ENCODE data around the gene TTN. TPM values are rescaled to one million over a fixed set of nuclear protein-coding genes. Genes with fewer than 3 reads are reported as not detected.

TTN gene
- total RNA-seq, 1 donor from 2014 or later, result 1.3 TPM

- Histone ChIP-seq H4K20me1 (ENCODE audit: low read depth) (no peaks in the 10 kb centered on the region), H3K9me3 (ENCODE audit: low read depth) (no peaks in the 10 kb centered on the region), H3K79me2 (ENCODE audit: low read depth) (no peaks in the 10 kb centered on the region), H2AFZ (replicated peaks) (no peak overlapping the region), H3K4me2 (no peak overlapping the region), H3K4me1 (no peaks in the 10 kb centered on the region), H3K4me3 (no peak overlapping the region), H3F3A (ENCODE audit: low read depth) (no peaks in the 10 kb centered on the region), H3K27me3 (no peaks in the 10 kb centered on the region), H3K9ac (no peak overlapping the region), H3K27ac (no peak overlapping the region), H3K36me3 (no peaks in the 10 kb centered on the region)
- DNase-seq (ENCODE audit: low spot score), result no peak
- Mint-ChIP-seq H3K4me3 (no peak overlapping the region), H3K36me3 (no peaks in the 10 kb centered on the region), H3K4me1 (no peaks in the 10 kb centered on the region), H3K27ac (no peak overlapping the region), H3K27me3 (ENCODE audit: insufficient read depth, low read depth) (peaks cover 2% of the 10 kb centered on the region), H3K9me3 (no peaks in the 10 kb centered on the region)
- TF ChIP-seq CTCF (IDR thresholded peaks at IDR 0.05) (no peak), EZH2 (IDR thresholded peaks at IDR 0.05) (no peak), EZH2phosphoT487 (IDR thresholded peaks at IDR 0.05) (no peak)
These were observed 25.0 kb downstream of the TTN start for GRCh38 chr2:178782236-178782635.

DNA sequence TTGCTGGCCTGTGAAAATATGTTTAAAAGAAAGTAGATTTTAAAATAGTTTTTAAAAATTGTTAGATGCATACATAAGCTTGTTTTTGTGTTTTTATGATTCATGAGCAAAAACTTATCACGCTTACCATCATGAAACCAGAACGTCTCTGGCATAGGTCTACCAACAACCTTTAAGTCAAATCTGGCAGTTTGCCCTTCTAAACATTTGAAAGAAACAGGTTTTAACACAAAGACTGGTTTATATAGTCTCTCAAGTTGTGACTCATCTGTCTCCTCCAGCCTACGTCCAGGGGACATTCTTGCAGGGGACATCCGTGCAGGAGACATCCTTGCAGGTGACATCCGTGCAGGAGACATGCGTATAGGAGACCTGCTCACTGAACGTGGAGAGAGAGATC is 29.6 kb downstream of the TTN start:
- H3K4me1 Mint-ChIP-seq, result no peaks in the 10 kb centered on the region
- no peaks in the 10 kb centered on the region for H3K9me3 Mint-ChIP-seq
- no peak overlapping the region for H3K9ac ChIP-seq
- H4K20me1 ChIP-seq (ENCODE audit: low read depth), result no peaks in the 10 kb centered on the region
- H3K4me1 ChIP-seq, result no peaks in the 10 kb centered on the region
- H3K27ac ChIP-seq, result no peak overlapping the region
- H3K4me3 Mint-ChIP-seq, result no peak overlapping the region
- H3K4me2 ChIP-seq, result no peak overlapping the region
- no peak for DNase-seq (ENCODE audit: low spot score)
- no peaks in the 10 kb centered on the region for H3K9me3 ChIP-seq (ENCODE audit: low read depth)
- H2AFZ ChIP-seq (replicated peaks), result no peak overlapping the region
- H3F3A ChIP-seq (ENCODE audit: low read depth), result no peaks in the 10 kb centered on the region
- no peak overlapping the region for H3K27ac Mint-ChIP-seq
- no peak overlapping the region for H3K4me3 ChIP-seq
- H3K36me3 Mint-ChIP-seq, result no peaks in the 10 kb centered on the region
- TF ChIP-seq CTCF (IDR thresholded peaks at IDR 0.05) (no peak), EZH2phosphoT487 (IDR thresholded peaks at IDR 0.05) (no peak), EZH2 (IDR thresholded peaks at IDR 0.05) (no peak)
- H3K36me3 ChIP-seq, result no peaks in the 10 kb centered on the region
- no peaks in the 10 kb centered on the region for H3K79me2 ChIP-seq (ENCODE audit: low read depth)
- H3K27me3 Mint-ChIP-seq (ENCODE audit: insufficient read depth, low read depth), result peaks cover 2% of the 10 kb centered on the region
- H3K27me3 ChIP-seq, result no peaks in the 10 kb centered on the region

DNA sequence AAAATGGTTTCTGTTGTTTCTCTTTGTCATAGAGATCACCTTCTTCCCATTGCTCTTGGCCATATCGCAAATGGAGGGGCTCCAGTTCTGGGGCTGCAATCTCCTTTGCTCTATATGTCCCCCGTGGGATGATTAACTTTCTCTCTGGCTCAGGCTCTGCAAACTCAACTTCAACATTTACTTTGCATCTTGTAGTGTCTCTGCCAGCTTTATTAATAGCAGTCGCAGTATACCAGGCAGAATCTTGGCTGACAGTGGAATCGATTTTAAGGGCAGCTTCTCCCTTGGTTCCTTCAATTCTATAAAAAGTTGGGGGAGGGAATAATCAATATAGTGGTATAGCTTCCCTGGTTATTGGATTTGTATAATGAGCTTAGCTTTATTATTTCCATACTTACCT is 30.5 kb downstream of the TTN start:
- Mint-ChIP-seq H3K27me3 (ENCODE audit: insufficient read depth, low read depth) (peaks cover 2% of the 10 kb centered on the region), H3K4me1 (no peaks in the 10 kb centered on the region), H3K4me3 (no peak overlapping the region), H3K9me3 (no peaks in the 10 kb centered on the region), H3K27ac (no peak overlapping the region), H3K36me3 (no peaks in the 10 kb centered on the region)
- H2AFZ ChIP-seq (replicated peaks), result no peak overlapping the region
- H3K9ac ChIP-seq, result no peak overlapping the region
- H3F3A ChIP-seq (ENCODE audit: low read depth), result no peaks in the 10 kb centered on the region
- H3K79me2 ChIP-seq (ENCODE audit: low read depth), result no peaks in the 10 kb centered on the region
- no peak for TF ChIP-seq EZH2phosphoT487 (IDR thresholded peaks at IDR 0.05)
- TF ChIP-seq EZH2 (IDR thresholded peaks at IDR 0.05), result no peak
- TF ChIP-seq CTCF (IDR thresholded peaks at IDR 0.05), result no peak
- no peak for DNase-seq (ENCODE audit: low spot score)
- no peaks in the 10 kb centered on the region for H3K4me1 ChIP-seq
- no peaks in the 10 kb centered on the region for H3K9me3 ChIP-seq (ENCODE audit: low read depth)
- H3K27ac ChIP-seq, result no peak overlapping the region
- H3K4me2 ChIP-seq, result no peak overlapping the region
- H3K4me3 ChIP-seq, result no peak overlapping the region
- H4K20me1 ChIP-seq (ENCODE audit: low read depth), result no peaks in the 10 kb centered on the region
- no peaks in the 10 kb centered on the region for H3K36me3 ChIP-seq
- no peaks in the 10 kb centered on the region for H3K27me3 ChIP-seq

GRCh38 chr2:178775975-178776374 is 31.2 kb downstream of the TTN start:
- Histone ChIP-seq H3K36me3 (no peaks in the 10 kb centered on the region), H3K9ac (no peak overlapping the region), H3K4me3 (no peak overlapping the region), H3K4me1 (no peaks in the 10 kb centered on the region), H4K20me1 (ENCODE audit: low read depth) (no peaks in the 10 kb centered on the region), H2AFZ (replicated peaks) (no peak overlapping the region), H3F3A (ENCODE audit: low read depth) (no peaks in the 10 kb centered on the region), H3K27me3 (no peaks in the 10 kb centered on the region), H3K79me2 (ENCODE audit: low read depth) (no peaks in the 10 kb centered on the region), H3K27ac (no peak overlapping the region), H3K9me3 (ENCODE audit: low read depth) (no peaks in the 10 kb centered on the region), H3K4me2 (no peak overlapping the region)
- TF ChIP-seq EZH2 (IDR thresholded peaks at IDR 0.05) (no peak), EZH2phosphoT487 (IDR thresholded peaks at IDR 0.05) (no peak), CTCF (IDR thresholded peaks at IDR 0.05) (no peak)
- no peak overlapping the region for H3K27ac Mint-ChIP-seq
- H3K9me3 Mint-ChIP-seq, result no peaks in the 10 kb centered on the region
- H3K36me3 Mint-ChIP-seq, result no peaks in the 10 kb centered on the region
- no peaks in the 10 kb centered on the region for H3K4me1 Mint-ChIP-seq
- no peak overlapping the region for H3K4me3 Mint-ChIP-seq
- peaks cover 2% of the 10 kb centered on the region for H3K27me3 Mint-ChIP-seq (ENCODE audit: insufficient read depth, low read depth)
- DNase-seq (ENCODE audit: low spot score), result no peak
